ENCODE results near the gene TBC1D8B. TPM values are rescaled to one million over a fixed set of nuclear protein-coding genes. Genes with fewer than 3 reads are reported as not detected.

Gene TBC1D8B
- total RNA-seq, 2 experiments from 2014 or later = 1.4 to 6.1 TPM

DNA sequence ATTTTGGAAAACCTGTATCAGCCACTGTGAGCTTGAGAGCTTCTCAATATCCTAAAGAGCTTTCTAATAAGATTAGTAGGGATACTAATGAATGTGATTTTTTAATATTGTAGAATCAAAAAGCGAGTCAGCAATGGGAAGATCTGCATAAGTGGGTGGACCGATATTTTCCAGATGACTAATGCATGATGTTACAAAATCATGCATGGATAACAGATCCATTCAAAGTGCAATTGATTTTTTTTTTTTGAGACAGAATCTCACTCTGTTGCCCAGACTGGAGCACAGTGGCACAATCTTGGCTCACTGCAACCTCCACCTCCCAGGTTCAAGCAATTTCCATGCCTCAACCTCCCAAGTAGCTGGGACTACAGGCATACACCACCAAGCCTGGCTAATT, 110.4 kb downstream of the TBC1D8B start:
- ChIA-PET CTCF (ENCODE audit: unreplicated experiment) (no interaction called here), POLR2A (no interaction called here)
- H3K4me3 ChIP-seq (ENCODE audit: low read depth, low read length, poor library complexity, severe bottlenecking) = no peak overlapping the region
- no peak for DNase-seq (ENCODE audit: low spot score)
- TF ChIP-seq CTCF (conservative IDR thresholded peaks at IDR 0.05; ENCODE audit: low read length) (no peak), EZH2phosphoT487 (IDR thresholded peaks at IDR 0.05; ENCODE audit: borderline replicate concordance, low read depth, low read length) (no peak)
- intact Hi-C loops (cut with micrococcal nuclease; ENCODE audit: unreplicated experiment) = no loop called here
- no peaks in the 10 kb centered on the region for H3K79me2 ChIP-seq (ENCODE audit: insufficient read depth, low read depth, low read length)
- no peaks in the 10 kb centered on the region for H3K36me3 ChIP-seq (ENCODE audit: insufficient read depth, low read length)
- no peaks in the 10 kb centered on the region for H3K9me3 ChIP-seq (ENCODE audit: low read length)
- no peaks in the 10 kb centered on the region for H4K20me1 ChIP-seq (ENCODE audit: insufficient read depth, low read length)
- H3K4me2 ChIP-seq (ENCODE audit: low read length) = no peak overlapping the region
- no TSS peak for BruUV-seq (replicated peaks)
- no peak overlapping the region for H3K27ac ChIP-seq (ENCODE audit: low read depth, low read length, poor library complexity, severe bottlenecking)
- H3K4me1 ChIP-seq (ENCODE audit: insufficient read depth, low read length, poor library complexity, severe bottlenecking) = no peaks in the 10 kb centered on the region
- H3K9me2 ChIP-seq (ENCODE audit: insufficient read depth, low read length) = no peaks in the 10 kb centered on the region
- no peak overlapping the region for H2AFZ ChIP-seq (ENCODE audit: low read length)

DNA sequence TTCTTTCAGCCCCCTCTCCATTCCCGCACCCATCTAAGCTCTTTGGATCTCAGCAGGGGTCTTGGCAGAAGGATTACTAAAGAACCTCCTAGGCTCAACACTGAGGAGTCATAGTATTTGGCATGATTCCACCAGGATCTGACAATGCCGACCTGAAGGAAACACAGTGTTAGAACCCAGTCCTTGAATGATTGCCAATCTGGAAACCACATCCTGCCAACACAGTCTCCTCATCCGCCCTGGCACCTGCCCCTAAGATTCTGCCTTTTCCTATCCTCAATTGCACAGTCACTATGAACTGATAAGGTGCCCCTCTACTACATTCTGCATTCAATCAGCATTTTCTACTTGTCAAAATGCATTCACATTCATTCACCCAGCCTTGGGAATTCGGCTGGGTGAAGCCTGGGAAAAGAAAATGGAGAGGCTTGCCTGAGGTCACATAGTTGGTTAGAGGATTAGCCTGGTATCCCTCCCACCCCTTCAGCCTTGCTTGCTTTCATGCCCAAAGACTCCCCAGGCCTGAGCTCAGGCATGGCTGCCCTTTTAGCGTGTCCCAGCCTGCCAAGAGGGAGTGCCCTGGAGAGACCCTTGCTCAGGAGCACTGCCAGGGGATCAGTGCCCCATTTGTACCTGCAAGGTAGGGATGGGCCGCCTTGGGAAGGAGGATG, 115.5 kb downstream of the TBC1D8B start:
- ChIA-PET CTCF (ENCODE audit: unreplicated experiment) (no interaction called here), POLR2A (no interaction called here)
- TF ChIP-seq EZH2phosphoT487 (IDR thresholded peaks at IDR 0.05; ENCODE audit: borderline replicate concordance, low read depth, low read length) = no peak
- TF ChIP-seq CTCF (conservative IDR thresholded peaks at IDR 0.05; ENCODE audit: low read length) = no peak
- H3K4me2 ChIP-seq (ENCODE audit: low read length) = no peak overlapping the region
- intact Hi-C loops (cut with micrococcal nuclease; ENCODE audit: unreplicated experiment) = no loop called here
- no peaks in the 10 kb centered on the region for H3K4me1 ChIP-seq (ENCODE audit: insufficient read depth, low read length, poor library complexity, severe bottlenecking)
- no peak overlapping the region for H2AFZ ChIP-seq (ENCODE audit: low read length)
- no peaks in the 10 kb centered on the region for H3K9me3 ChIP-seq (ENCODE audit: low read length)
- H3K27ac ChIP-seq (ENCODE audit: low read depth, low read length, poor library complexity, severe bottlenecking) = no peak overlapping the region
- no peak overlapping the region for H3K4me3 ChIP-seq (ENCODE audit: low read depth, low read length, poor library complexity, severe bottlenecking)
- no peaks in the 10 kb centered on the region for H3K79me2 ChIP-seq (ENCODE audit: insufficient read depth, low read depth, low read length)
- H3K9me2 ChIP-seq (ENCODE audit: insufficient read depth, low read length) = no peaks in the 10 kb centered on the region
- no TSS peak for BruUV-seq (replicated peaks)
- DNase-seq (ENCODE audit: low spot score) = no peak
- H4K20me1 ChIP-seq (ENCODE audit: insufficient read depth, low read length) = no peaks in the 10 kb centered on the region
- H3K36me3 ChIP-seq (ENCODE audit: insufficient read depth, low read length) = no peaks in the 10 kb centered on the region

DNA sequence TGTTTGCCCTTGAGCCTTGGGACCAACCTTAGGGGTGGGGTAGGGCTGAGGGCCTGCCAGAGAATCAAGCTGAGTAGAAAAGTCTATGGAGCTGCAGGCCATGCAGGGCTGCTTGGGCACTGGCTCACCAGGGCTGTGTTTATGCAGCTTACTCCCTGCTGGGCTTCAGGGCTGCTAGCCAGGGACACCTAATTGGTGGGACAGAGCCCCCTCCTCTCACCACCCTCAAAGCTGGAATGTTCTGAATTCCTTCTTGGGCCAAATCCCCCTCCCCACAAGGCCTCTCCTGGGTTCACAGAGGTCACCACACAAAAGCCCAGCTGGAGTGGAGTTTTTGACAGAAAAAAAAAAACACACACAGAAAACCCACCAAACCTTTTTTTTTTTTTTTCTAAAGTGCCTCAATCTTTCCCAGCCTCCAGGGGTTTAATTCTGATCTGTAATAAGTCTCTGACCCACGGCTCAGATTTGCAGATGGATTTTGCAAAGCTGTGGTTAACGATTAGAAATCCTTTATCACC, 117.5 kb downstream of the TBC1D8B start, which contains the start of gene CLDN2:
Gene CLDN2 (plus strand): TSS at position 471 of the 521 bp plus-strand sequence. CDS start 7,827 bp downstream, outside the sequence.
- ChIA-PET POLR2A (no interaction called here), CTCF (ENCODE audit: unreplicated experiment) (interaction anchor here (0.6 kb wide), 1 partner anchor 29 kb away, joined by 3 read pairs; no protein-coding TSS in a partner anchor)
- no peaks in the 10 kb centered on the region for H3K4me1 ChIP-seq (ENCODE audit: insufficient read depth, low read length, poor library complexity, severe bottlenecking)
- DNase-seq (ENCODE audit: low spot score) = no peak
- no peaks in the 10 kb centered on the region for H3K36me3 ChIP-seq (ENCODE audit: insufficient read depth, low read length)
- intact Hi-C loops (cut with micrococcal nuclease; ENCODE audit: unreplicated experiment) = no loop called here
- TF ChIP-seq EZH2phosphoT487 (IDR thresholded peaks at IDR 0.05; ENCODE audit: borderline replicate concordance, low read depth, low read length) (no peak), CTCF (conservative IDR thresholded peaks at IDR 0.05; ENCODE audit: low read length) (no peak)
- H3K79me2 ChIP-seq (ENCODE audit: insufficient read depth, low read depth, low read length) = no peaks in the 10 kb centered on the region
- H3K4me3 ChIP-seq (ENCODE audit: low read depth, low read length, poor library complexity, severe bottlenecking) = no peak within 1 kb of the TSS
- H3K9me3 ChIP-seq (ENCODE audit: low read length) = no peaks in the 10 kb centered on the region
- no peaks in the 10 kb centered on the region for H4K20me1 ChIP-seq (ENCODE audit: insufficient read depth, low read length)
- no peaks in the 10 kb centered on the region for H3K9me2 ChIP-seq (ENCODE audit: insufficient read depth, low read length)
- H3K27ac ChIP-seq (ENCODE audit: low read depth, low read length, poor library complexity, severe bottlenecking) = no peak within 1 kb of the TSS
- H3K4me2 ChIP-seq (ENCODE audit: low read length) = no peak within 1 kb of the TSS
- no TSS peak for BruUV-seq (replicated peaks)
- H2AFZ ChIP-seq (ENCODE audit: low read length) = no peak within 1 kb of the TSS

All from OCI-LY7 (cell line).